ENCODE measurements around the gene CLDND1.

DNA sequence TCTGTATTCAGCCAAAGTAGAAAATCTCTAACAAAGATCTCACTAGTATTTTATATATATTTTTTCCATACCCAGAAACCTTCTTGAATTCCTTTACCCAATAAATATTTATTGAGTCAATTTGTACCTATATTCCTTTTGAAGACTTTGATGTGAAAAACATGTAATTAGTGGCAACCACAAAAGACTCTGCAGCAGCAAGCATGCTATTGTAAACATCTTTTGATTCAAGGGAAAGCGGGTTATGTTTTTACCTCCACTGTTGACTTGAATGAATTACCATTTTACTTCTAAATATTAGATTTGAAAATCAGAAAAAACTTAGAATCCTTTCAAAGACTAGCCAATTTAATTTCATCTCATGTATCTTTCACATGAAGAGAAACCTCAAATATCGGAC lies 11.5 kb upstream of the CLDND1 start:
- TF ChIP-seq CTCF (IDR thresholded peaks at IDR 0.05) (no peak), POLR2A (IDR thresholded peaks at IDR 0.05) (no peak), EP300 (IDR thresholded peaks at IDR 0.05; ENCODE audit: low read depth) (no peak), POLR2AphosphoS5 (IDR thresholded peaks at IDR 0.05) (no peak)

Measured in transverse colon (tissue), 4 donors.